ENCODE results near the gene KCNC2. TPM values are rescaled to one million over a fixed set of nuclear protein-coding genes. Genes with fewer than 3 reads are reported as not detected.

KCNC2 gene
- total and polyA plus RNA-seq, 9 of the 15 experiments (the other 6 are each of a cell fraction or from before 2014, with no cell fraction given): not detected

DNA sequence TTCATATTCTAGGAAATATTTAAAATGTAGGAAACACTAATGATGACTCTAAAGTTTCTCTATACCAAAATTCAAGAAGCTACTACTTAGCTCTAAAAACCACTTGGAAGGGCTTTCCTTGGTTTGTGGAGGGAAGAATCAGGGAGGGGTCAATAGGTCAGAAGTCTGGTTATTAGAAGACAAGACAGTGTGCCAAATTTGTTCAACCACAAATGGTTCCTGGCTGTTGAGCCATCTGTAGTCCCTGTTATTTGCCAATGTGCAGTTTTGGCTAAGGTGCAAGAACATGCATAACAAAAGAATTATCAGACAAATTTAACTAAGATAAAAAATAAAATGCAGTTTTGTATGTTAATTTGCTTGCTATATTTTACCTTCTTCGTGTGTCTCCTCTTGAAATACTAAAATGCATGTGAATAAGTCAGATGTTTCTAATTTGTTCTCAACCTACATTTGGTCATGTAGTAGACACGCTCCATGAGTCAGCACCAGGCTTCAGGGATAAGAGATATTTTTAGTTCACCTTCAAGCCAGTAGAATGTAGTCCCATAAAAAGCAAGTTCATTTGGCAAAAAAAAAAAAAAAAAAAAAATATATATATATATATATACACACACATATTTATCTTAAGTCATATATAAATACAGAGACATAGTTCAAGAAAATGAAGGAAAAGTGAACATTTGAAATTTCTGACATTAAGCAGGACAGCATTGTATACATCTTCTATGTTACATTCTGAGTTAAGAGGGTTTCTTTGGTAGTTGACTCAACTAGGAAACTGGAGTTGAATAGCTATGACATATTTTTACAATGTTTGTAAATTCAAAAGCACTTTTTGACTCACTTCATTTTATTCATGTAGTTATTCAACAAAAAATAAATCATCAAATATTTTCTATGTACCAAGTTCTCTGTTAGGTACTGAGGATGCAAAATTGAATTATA is 123.3 kb downstream of the KCNC2 start:
- Histone ChIP-seq H3K9ac (ENCODE audit: insufficient read depth in 1 of 2, low read depth in 2 of 2, low read length in 2 of 2) (no peak overlapping the region), H3K27me3 (ENCODE audit: control insufficient read depth in 2 of 2, insufficient read depth in 2 of 2, low read length in 2 of 2) (no peaks in the 10 kb centered on the region), H3K9me1 (ENCODE audit: control insufficient read depth, insufficient read depth, low read length) (no peaks in the 10 kb centered on the region), H3K9me3 (replicated peaks; ENCODE audit: control insufficient read depth, insufficient read depth, low read depth, low read length) (no peaks in the 10 kb centered on the region), H3K27ac (ENCODE audit: extremely low read depth, low read depth, low read length) (no peak overlapping the region), H3K4me3 (no peak overlapping the region), H4K20me1 (replicated peaks; ENCODE audit: control insufficient read depth, insufficient read depth, low read length) (no peaks in the 10 kb centered on the region), H2AFZ (ENCODE audit: low read depth, low read length) (no peak overlapping the region), H3K4me1 (replicated peaks in 1 of 2; ENCODE audit: control insufficient read depth in 2 of 2, insufficient read depth in 2 of 2, low read length in 2 of 2) (no peaks in the 10 kb centered on the region), H3K4me2 (ENCODE audit: insufficient read depth, low read length) (no peak overlapping the region), H3K36me3 (ENCODE audit: control insufficient read depth, insufficient read depth, low read length) (no peaks in the 10 kb centered on the region), H3K79me2 (ENCODE audit: control insufficient read depth, insufficient read depth, low read length) (no peaks in the 10 kb centered on the region)
- ChIA-PET POLR2A (no interaction called here), CTCF (ENCODE audit: low intra/inter-chr PET ratio) (no interaction called here)
- in situ Hi-C loops (cut with MboI): no loop called here
- ATAC-seq (no peak), DNase-seq (ENCODE audit: extremely low read depth in 1 of 4, low spot score in 3 of 4) (no peak), FAIRE-seq (no peak)
- 0% methylated on average over 2 of the region's 2 CpGs for WGBS (ENCODE audit: insufficient coverage, low coverage, missing lambda C conversion rate)
- intact Hi-C loops (cut with micrococcal nuclease): no loop called here
- no TSS peak for BruUV-seq (replicated peaks)
- TF ChIP-seq, protein P1, sequence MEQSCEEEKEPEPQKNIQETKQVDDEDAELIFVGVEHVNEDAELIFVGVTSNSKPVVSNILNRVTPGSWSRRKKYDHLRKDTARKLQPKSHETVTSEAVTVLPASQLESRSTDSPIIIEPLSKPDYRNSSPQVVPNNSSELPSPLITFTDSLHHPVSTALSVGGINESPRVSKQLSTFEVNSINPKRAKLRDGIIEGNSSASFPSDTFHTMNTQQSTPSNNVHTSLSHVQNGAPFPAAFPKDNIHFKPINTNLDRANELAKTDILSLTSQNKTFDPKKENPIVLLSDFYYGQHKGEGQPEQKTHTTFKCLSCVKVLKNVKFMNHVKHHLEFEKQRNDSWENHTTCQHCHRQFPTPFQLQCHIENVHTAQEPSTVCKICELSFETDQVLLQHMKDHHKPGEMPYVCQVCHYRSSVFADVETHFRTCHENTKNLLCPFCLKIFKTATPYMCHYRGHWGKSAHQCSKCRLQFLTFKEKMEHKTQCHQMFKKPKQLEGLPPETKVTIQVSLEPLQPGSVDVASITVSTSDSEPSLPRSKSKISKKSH (CRISPR knock-in tag; IDR thresholded peaks at IDR 0.05): no peak
- TF ChIP-seq RREB1 (CRISPR knock-in tag; IDR thresholded peaks at IDR 0.05) (no peak), ZC3H11A (IDR thresholded peaks at IDR 0.05; ENCODE audit: low read depth, low read length) (no peak), ZBTB1 (CRISPR knock-in tag; IDR thresholded peaks at IDR 0.05; ENCODE audit: borderline replicate concordance, low read depth) (no peak), KAT7 (CRISPR knock-in tag; IDR thresholded peaks at IDR 0.05; ENCODE audit: borderline replicate concordance) (no peak), TRIM28 (IDR thresholded peaks at IDR 0.05) (no peak), ZFP36 (IDR thresholded peaks at IDR 0.05; ENCODE audit: low read depth, low read length, partially characterized antibody) (no peak), FOXK2 (conservative IDR thresholded peaks at IDR 0.05 in 1 of 2, IDR thresholded peaks at IDR 0.05 in 1 of 2; ENCODE audit: low read depth in 2 of 2) (no peak), CSDE1 (IDR thresholded peaks at IDR 0.05) (no peak), YY1 (IDR thresholded peaks at IDR 0.05; ENCODE audit: borderline replicate concordance in 1 of 3, control insufficient read depth in 1 of 3, extremely low read depth in 1 of 3, insufficient read depth in 3 of 3, insufficient read length in 1 of 3, insufficient replicate concordance in 2 of 3, low read depth in 1 of 3, low read length in 2 of 3) (no peak), ZNF408 (CRISPR knock-in tag; IDR thresholded peaks at IDR 0.05; ENCODE audit: low read depth) (no peak)
- TF ChIP-seq, protein P2, sequence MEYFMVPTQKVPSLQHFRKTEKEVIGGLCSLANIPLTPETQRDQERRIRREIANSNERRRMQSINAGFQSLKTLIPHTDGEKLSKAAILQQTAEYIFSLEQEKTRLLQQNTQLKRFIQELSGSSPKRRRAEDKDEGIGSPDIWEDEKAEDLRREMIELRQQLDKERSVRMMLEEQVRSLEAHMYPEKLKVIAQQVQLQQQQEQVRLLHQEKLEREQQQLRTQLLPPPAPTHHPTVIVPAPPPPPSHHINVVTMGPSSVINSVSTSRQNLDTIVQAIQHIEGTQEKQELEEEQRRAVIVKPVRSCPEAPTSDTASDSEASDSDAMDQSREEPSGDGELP (CRISPR knock-in tag; IDR thresholded peaks at IDR 0.05; ENCODE audit: borderline replicate concordance): no peak
